Measurements from ENCODE around the gene CTDSPL. TPM values are rescaled to one million over a fixed set of nuclear protein-coding genes. Genes with fewer than 3 reads are reported as not detected.

Gene CTDSPL
- total RNA-seq, 1 experiment from 2014 or later, result 34.4 TPM

GRCh38 chr3:38026856-38027255 lies 165.2 kb downstream of the CTDSPL start (continued):
- TF ChIP-seq TCF7L2 (IDR thresholded peaks at IDR 0.05; ENCODE audit: borderline replicate concordance, extremely low read depth, insufficient read depth, insufficient read length) (no peak), EZH2phosphoT487 (IDR thresholded peaks at IDR 0.05; ENCODE audit: borderline replicate concordance) (no peak), YY1 (IDR thresholded peaks at IDR 0.05; ENCODE audit: extremely low read depth, insufficient replicate concordance, low read depth, low read length) (no peak)

GRCh38 chr3:38027466-38028465 lies 166.1 kb downstream of the CTDSPL start:
- no peaks in the 10 kb centered on the region for H3K36me3 ChIP-seq (ENCODE audit: control insufficient read depth in 1 of 2, insufficient read depth in 2 of 2, low read length in 2 of 2)
- BruUV-seq (replicated peaks), result no TSS peak
- POLR2A ChIA-PET, result no interaction called here
- no peaks in the 10 kb centered on the region for H3K27me3 ChIP-seq (ENCODE audit: insufficient read depth, low read length)
- no peaks in the 10 kb centered on the region for H4K20me1 ChIP-seq (ENCODE audit: insufficient read depth)
- RAD21 ChIA-PET (ENCODE audit: low non-redundant PET in 1 of 2, low total read pairs in 2 of 2, uncharacterized antibody in 2 of 2, unreplicated experiment in 2 of 2), result no interaction called here
- H2AFZ ChIP-seq (ENCODE audit: low read depth, low read length, poor library complexity, severe bottlenecking), result no peak overlapping the region
- H3K9me2 ChIP-seq (ENCODE audit: insufficient read depth), result no peaks in the 10 kb centered on the region
- 0 out of 2 replicates have a peak overlapping the region, but pooled peaks have one; percentile 6 for H3K4me2 ChIP-seq (ENCODE audit: low read length)
- intact Hi-C loops (cut with micrococcal nuclease), result no loop called here
- no peak overlapping the region for H3K27ac ChIP-seq (ENCODE audit: low read depth, low read length)
- no peaks in the 10 kb centered on the region for H3K9me3 ChIP-seq (ENCODE audit: control insufficient read depth in 1 of 2, insufficient read depth in 1 of 2, low read depth in 1 of 2, low read length in 2 of 2)
- peaks cover 29 to 53% of the 10 kb centered on the region in 2 experiments for H3K4me1 ChIP-seq (ENCODE audit: control insufficient read depth in 1 of 2, insufficient read depth in 2 of 2, low read length in 2 of 2)
- H3K79me2 ChIP-seq (ENCODE audit: insufficient read depth, low read length), result no peaks in the 10 kb centered on the region
- no peak overlapping the region for H3K9ac ChIP-seq (ENCODE audit: low read length)
- H3K4me3 ChIP-seq (replicated peaks in 1 of 2; ENCODE audit: low read depth in 1 of 2, low read length in 2 of 2), result no peak overlapping the region
- ATAC-seq (no peak), DNase-seq (ENCODE audit: low read depth, low spot score) (no peak)
- CTCF ChIA-PET, result no interaction called here
- no peak for TF ChIP-seq FOSL1 (IDR thresholded peaks at IDR 0.05; ENCODE audit: low read depth)
- no peak for TF ChIP-seq ZNF274 (IDR thresholded peaks at IDR 0.05; ENCODE audit: low read depth, low read length)
- TF ChIP-seq POLR2A (IDR thresholded peaks at IDR 0.05; ENCODE audit: borderline replicate concordance, extremely low read depth, insufficient read depth, insufficient read length), result no peak
- no peak for TF ChIP-seq REST (IDR thresholded peaks at IDR 0.05; ENCODE audit: low read depth)
- TF ChIP-seq EZH2phosphoT487 (IDR thresholded peaks at IDR 0.05; ENCODE audit: borderline replicate concordance), result no peak
- TF ChIP-seq RAD21 (IDR thresholded peaks at IDR 0.05; ENCODE audit: low read depth), result no peak
- no peak for TF ChIP-seq EZH2 (IDR thresholded peaks at IDR 0.05)
- no peak for TF ChIP-seq CTCF (IDR thresholded peaks at IDR 0.05 in 2 of 3, conservative IDR thresholded peaks at IDR 0.05 in 1 of 3; ENCODE audit: borderline replicate concordance in 1 of 3, insufficient read depth in 1 of 3, low read depth in 2 of 3, low read length in 2 of 3)
- TF ChIP-seq CEBPB (IDR thresholded peaks at IDR 0.05; ENCODE audit: low read depth), result no peak
- no peak for TF ChIP-seq CBX3 (IDR thresholded peaks at IDR 0.05; ENCODE audit: low read depth)
- TF ChIP-seq ZBTB33 (IDR thresholded peaks at IDR 0.05; ENCODE audit: extremely low read depth, insufficient replicate concordance, low read length), result no peak
- TF ChIP-seq EGR1 (IDR thresholded peaks at IDR 0.05; ENCODE audit: low read depth), result no peak
- no peak for TF ChIP-seq POLR2AphosphoS5 (IDR thresholded peaks at IDR 0.05; ENCODE audit: low read depth, low read length)
- no peak for TF ChIP-seq ELF1 (IDR thresholded peaks at IDR 0.05; ENCODE audit: borderline replicate concordance, low read depth)

Data from HCT116 (cell line).